HEK293 (cell line): ENCODE measurements around the gene EFNA2.

ENCODE experiments used
- ELK4 ChIP-seq: IDR thresholded peaks from 2 replicates; pipeline ENCODE4 v1.6.1; 2011; ENCODE audit warnings: mild to moderate bottlenecking, low read depth, low read length, borderline replicate concordance
- IKZF3 ChIP-seq: fragments of 450-650 bp; IDR thresholded peaks from 2 replicates; pipeline ENCODE4 v1.5.0; 2018; ENCODE audit warnings: missing biosample characterization, mild to moderate bottlenecking, missing genetic modification characterization, moderate library complexity
- OVOL3 ChIP-seq: fragments of 450-650 bp; formaldehyde crosslinking; IDR thresholded peaks from 2 replicates; pipeline ENCODE4 v1.5.1; 2016; ENCODE audit warnings: missing biosample characterization, missing genetic modification characterization
- RBAK ChIP-seq: fragments of 450-650 bp; formaldehyde crosslinking; IDR thresholded peaks from 2 replicates; pipeline ENCODE4 v1.5.1; 2016; ENCODE audit warnings: missing biosample characterization, missing genetic modification characterization
- REPIN1 ChIP-seq: fragments of 450-650 bp; formaldehyde crosslinking; IDR thresholded peaks from 2 replicates; pipeline ENCODE4 v1.5.1; 2017; ENCODE audit warnings: missing biosample characterization, missing genetic modification characterization, low read depth
- SP7 ChIP-seq: fragments of 450-650 bp; formaldehyde crosslinking; IDR thresholded peaks from 2 replicates; pipeline ENCODE4 v1.5.1; 2016; ENCODE audit warnings: missing biosample characterization, missing genetic modification characterization
- ZBTB11 ChIP-seq: fragments of 450-650 bp; formaldehyde crosslinking; conservative IDR thresholded peaks from 2 replicates; pipeline ENCODE4 v1.5.1; 2016; ENCODE audit warnings: low read depth, missing biosample characterization, missing genetic modification characterization
- ZFHX2 ChIP-seq: fragments of 450-650 bp; formaldehyde crosslinking; conservative IDR thresholded peaks from 2 replicates; pipeline ENCODE4 v1.5.1; 2016; ENCODE audit warnings: missing biosample characterization, missing genetic modification characterization
- ZNF10 ChIP-seq: fragments of 450-650 bp; formaldehyde crosslinking; IDR thresholded peaks from 2 replicates; pipeline ENCODE4 v1.5.1; 2017; ENCODE audit warnings: missing biosample characterization, missing genetic modification characterization
- ZNF132 ChIP-seq: fragments of 450-650 bp; formaldehyde crosslinking; IDR thresholded peaks from 2 replicates; pipeline ENCODE4 v1.5.1; 2017; ENCODE audit warnings: missing biosample characterization, missing genetic modification characterization, borderline replicate concordance
- ZNF146 ChIP-seq: fragments of 450-650 bp; formaldehyde crosslinking; IDR thresholded peaks from 2 replicates; pipeline ENCODE4 v1.5.1; 2016; ENCODE audit warnings: missing biosample characterization, missing genetic modification characterization
- ZNF16 ChIP-seq: fragments of 450-650 bp; formaldehyde crosslinking; IDR thresholded peaks from 2 replicates; pipeline ENCODE4 v1.5.1; 2016; ENCODE audit warnings: low read depth, missing biosample characterization, missing genetic modification characterization
- ZNF184 ChIP-seq: fragments of 450-650 bp; IDR thresholded peaks from 2 replicates; pipeline ENCODE4 v1.5.1; 2018; ENCODE audit warnings: missing biosample characterization, mild to moderate bottlenecking, missing genetic modification characterization
- ZNF239 ChIP-seq: fragments of 450-650 bp; formaldehyde crosslinking; IDR thresholded peaks from 2 replicates; pipeline ENCODE4 v1.5.1; 2016; ENCODE audit warnings: missing biosample characterization, missing genetic modification characterization
- ZNF48 ChIP-seq: fragments of 450-650 bp; formaldehyde crosslinking; IDR thresholded peaks from 2 replicates; pipeline ENCODE4 v1.5.1; 2016; ENCODE audit warnings: missing biosample characterization, missing genetic modification characterization
- ZNF585B ChIP-seq: fragments of 450-650 bp; formaldehyde crosslinking; IDR thresholded peaks from 2 replicates; pipeline ENCODE4 v1.5.1; 2016; ENCODE audit warnings: missing biosample characterization, missing genetic modification characterization
- ZNF704 ChIP-seq: fragments of 450-650 bp; formaldehyde crosslinking; IDR thresholded peaks from 2 replicates; pipeline ENCODE4 v1.5.1; 2016; ENCODE audit warnings: missing biosample characterization, missing genetic modification characterization
- ZNF785 ChIP-seq: fragments of 450-650 bp; formaldehyde crosslinking; IDR thresholded peaks from 2 replicates; pipeline ENCODE4 v1.5.1; 2016; ENCODE audit warnings: missing biosample characterization, missing genetic modification characterization
- ZSCAN30 ChIP-seq: fragments of 450-650 bp; IDR thresholded peaks from 2 replicates; pipeline ENCODE4 v1.5.1; 2018; ENCODE audit warnings: missing biosample characterization, mild to moderate bottlenecking, missing genetic modification characterization, moderate library complexity
- TF ChIP-seq, protein P1 (sequence below): fragments of 450-650 bp; formaldehyde crosslinking; IDR thresholded peaks from 2 replicates; pipeline ENCODE4 v1.5.1; 2016; ENCODE audit warnings: missing biosample characterization, missing genetic modification characterization
- TF ChIP-seq, protein P2 (sequence below): fragments of 450-650 bp; formaldehyde crosslinking; IDR thresholded peaks from 2 replicates; pipeline ENCODE4 v1.5.1; 2016; ENCODE audit warnings: missing biosample characterization, missing genetic modification characterization
- TF ChIP-seq, protein P3 (sequence below): fragments of 450-650 bp; formaldehyde crosslinking; IDR thresholded peaks from 2 replicates; pipeline ENCODE4 v1.5.1; 2016; ENCODE audit warnings: missing biosample characterization, missing genetic modification characterization
- TF ChIP-seq, protein P4 (sequence below): fragments of 450-650 bp; formaldehyde crosslinking; IDR thresholded peaks from 2 replicates; pipeline ENCODE4 v1.5.1; 2016; ENCODE audit warnings: missing biosample characterization, missing genetic modification characterization, borderline replicate concordance
- TF ChIP-seq, protein P5 (sequence below): fragments of 450-650 bp; formaldehyde crosslinking; IDR thresholded peaks from 2 replicates; pipeline ENCODE4 v1.5.1; 2016; ENCODE audit warnings: missing biosample characterization, missing genetic modification characterization

Gene EFNA2

DNA sequence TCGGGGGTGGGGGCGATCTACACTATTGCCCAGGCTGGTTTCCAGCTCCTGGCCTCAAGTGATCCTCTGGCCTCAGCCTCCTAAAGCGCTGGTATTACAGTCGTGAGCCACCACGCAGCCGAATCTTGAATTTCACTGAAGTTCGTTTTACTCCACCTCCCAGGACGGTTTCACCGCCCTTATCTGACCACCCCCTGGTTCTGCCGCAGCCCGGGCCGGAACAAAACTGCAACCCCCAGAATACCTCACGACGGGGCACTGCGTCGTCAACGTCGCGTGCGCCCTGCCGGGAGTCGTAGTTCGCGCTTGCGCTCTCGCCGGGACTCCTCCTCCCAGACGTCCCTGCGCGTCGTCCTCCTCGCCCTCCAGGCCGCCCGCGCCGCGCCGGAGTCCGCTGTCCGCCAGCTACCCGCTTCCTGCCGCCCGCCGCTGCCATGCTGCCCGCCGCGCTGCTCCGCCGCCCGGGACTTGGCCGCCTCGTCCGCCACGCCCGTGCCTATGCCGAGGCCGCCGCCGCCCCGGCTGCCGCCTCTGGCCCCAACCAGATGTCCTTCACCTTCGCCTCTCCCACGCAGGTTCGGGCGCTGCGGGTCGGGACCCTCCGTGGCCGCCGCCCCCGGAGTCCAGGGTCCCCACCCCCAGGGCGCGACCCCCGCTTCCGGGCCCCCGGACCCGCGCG, 44.1 kb upstream of the EFNA2 start, which contains the start of gene ATP5F1D (continued):
- TF ChIP-seq ZBTB11 (tag by site-specific recombination) (no peak; the same call in none of the 2 replicates), RBAK (no peak), ZNF585B (tag by site-specific recombination) (no peak), SP7 (tag by site-specific recombination) (peak; percentile 47), ZNF184 (no peak), ZFHX2 (tag by site-specific recombination) (no peak; the same call in 1 of the 2 replicates), REPIN1 (tag by site-specific recombination) (no peak), ZNF132 (tag by site-specific recombination) (no peak), ZNF704 (tag by site-specific recombination) (no peak), ZNF10 (tag by site-specific recombination) (no peak), ZNF785 (no peak), ZNF48 (tag by site-specific recombination) (no peak), ELK4 (no peak), ZNF16 (no peak), OVOL3 (tag by site-specific recombination) (no peak), ZSCAN30 (no peak), ZNF146 (tag by site-specific recombination) (no peak), IKZF3 (tag by site-specific recombination) (no peak), ZNF239 (tag by site-specific recombination) (no peak)
- TF ChIP-seq, protein P1, sequence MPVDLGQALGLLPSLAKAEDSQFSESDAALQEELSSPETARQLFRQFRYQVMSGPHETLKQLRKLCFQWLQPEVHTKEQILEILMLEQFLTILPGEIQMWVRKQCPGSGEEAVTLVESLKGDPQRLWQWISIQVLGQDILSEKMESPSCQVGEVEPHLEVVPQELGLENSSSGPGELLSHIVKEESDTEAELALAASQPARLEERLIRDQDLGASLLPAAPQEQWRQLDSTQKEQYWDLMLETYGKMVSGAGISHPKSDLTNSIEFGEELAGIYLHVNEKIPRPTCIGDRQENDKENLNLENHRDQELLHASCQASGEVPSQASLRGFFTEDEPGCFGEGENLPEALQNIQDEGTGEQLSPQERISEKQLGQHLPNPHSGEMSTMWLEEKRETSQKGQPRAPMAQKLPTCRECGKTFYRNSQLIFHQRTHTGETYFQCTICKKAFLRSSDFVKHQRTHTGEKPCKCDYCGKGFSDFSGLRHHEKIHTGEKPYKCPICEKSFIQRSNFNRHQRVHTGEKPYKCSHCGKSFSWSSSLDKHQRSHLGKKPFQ = no peak
- TF ChIP-seq, protein P2, sequence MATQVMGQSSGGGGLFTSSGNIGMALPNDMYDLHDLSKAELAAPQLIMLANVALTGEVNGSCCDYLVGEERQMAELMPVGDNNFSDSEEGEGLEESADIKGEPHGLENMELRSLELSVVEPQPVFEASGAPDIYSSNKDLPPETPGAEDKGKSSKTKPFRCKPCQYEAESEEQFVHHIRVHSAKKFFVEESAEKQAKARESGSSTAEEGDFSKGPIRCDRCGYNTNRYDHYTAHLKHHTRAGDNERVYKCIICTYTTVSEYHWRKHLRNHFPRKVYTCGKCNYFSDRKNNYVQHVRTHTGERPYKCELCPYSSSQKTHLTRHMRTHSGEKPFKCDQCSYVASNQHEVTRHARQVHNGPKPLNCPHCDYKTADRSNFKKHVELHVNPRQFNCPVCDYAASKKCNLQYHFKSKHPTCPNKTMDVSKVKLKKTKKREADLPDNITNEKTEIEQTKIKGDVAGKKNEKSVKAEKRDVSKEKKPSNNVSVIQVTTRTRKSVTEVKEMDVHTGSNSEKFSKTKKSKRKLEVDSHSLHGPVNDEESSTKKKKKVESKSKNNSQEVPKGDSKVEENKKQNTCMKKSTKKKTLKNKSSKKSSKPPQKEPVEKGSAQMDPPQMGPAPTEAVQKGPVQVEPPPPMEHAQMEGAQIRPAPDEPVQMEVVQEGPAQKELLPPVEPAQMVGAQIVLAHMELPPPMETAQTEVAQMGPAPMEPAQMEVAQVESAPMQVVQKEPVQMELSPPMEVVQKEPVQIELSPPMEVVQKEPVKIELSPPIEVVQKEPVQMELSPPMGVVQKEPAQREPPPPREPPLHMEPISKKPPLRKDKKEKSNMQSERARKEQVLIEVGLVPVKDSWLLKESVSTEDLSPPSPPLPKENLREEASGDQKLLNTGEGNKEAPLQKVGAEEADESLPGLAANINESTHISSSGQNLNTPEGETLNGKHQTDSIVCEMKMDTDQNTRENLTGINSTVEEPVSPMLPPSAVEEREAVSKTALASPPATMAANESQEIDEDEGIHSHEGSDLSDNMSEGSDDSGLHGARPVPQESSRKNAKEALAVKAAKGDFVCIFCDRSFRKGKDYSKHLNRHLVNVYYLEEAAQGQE (tag by site-specific recombination) = no peak
- TF ChIP-seq, protein P3, sequence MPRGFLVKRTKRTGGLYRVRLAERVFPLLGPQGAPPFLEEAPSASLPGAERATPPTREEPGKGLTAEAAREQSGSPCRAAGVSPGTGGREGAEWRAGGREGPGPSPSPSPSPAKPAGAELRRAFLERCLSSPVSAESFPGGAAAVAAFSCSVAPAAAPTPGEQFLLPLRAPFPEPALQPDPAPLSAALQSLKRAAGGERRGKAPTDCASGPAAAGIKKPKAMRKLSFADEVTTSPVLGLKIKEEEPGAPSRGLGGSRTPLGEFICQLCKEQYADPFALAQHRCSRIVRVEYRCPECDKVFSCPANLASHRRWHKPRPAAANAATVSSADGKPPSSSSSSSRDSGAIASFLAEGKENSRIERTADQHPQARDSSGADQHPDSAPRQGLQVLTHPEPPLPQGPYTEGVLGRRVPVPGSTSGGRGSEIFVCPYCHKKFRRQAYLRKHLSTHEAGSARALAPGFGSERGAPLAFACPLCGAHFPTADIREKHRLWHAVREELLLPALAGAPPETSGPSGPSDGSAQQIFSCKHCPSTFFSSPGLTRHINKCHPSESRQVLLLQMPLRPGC (tag by site-specific recombination) = no peak
- TF ChIP-seq, protein P4, sequence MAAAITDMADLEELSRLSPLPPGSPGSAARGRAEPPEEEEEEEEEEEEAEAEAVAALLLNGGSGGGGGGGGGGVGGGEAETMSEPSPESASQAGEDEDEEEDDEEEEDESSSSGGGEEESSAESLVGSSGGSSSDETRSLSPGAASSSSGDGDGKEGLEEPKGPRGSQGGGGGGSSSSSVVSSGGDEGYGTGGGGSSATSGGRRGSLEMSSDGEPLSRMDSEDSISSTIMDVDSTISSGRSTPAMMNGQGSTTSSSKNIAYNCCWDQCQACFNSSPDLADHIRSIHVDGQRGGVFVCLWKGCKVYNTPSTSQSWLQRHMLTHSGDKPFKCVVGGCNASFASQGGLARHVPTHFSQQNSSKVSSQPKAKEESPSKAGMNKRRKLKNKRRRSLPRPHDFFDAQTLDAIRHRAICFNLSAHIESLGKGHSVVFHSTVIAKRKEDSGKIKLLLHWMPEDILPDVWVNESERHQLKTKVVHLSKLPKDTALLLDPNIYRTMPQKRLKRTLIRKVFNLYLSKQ (tag by site-specific recombination) = no peak
- TF ChIP-seq, protein P5, sequence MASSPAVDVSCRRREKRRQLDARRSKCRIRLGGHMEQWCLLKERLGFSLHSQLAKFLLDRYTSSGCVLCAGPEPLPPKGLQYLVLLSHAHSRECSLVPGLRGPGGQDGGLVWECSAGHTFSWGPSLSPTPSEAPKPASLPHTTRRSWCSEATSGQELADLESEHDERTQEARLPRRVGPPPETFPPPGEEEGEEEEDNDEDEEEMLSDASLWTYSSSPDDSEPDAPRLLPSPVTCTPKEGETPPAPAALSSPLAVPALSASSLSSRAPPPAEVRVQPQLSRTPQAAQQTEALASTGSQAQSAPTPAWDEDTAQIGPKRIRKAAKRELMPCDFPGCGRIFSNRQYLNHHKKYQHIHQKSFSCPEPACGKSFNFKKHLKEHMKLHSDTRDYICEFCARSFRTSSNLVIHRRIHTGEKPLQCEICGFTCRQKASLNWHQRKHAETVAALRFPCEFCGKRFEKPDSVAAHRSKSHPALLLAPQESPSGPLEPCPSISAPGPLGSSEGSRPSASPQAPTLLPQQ = no peak; the same call in 1 of the 2 replicates
